Measurements from ENCODE around the gene PPP1R13B.
"Not testable (repeated sequence)": the region's sequence is repeated elsewhere in the genome, so short reads cannot be mapped to it uniquely, and the experiment has no call there.

PPP1R13B gene

GRCh38 chr14:103847451-103848174 lies at the start of gene PPP1R13B:
Gene PPP1R13B (minus strand): TSS chr14:103847575. CDS start chr14:103847307, 268 bp downstream.
- DNase-seq, result no peak

- no peak for DNase-seq
These were observed 49.2 kb upstream of the PPP1R13B start for GRCh38 chr14:103896578-103896977.

DNA sequence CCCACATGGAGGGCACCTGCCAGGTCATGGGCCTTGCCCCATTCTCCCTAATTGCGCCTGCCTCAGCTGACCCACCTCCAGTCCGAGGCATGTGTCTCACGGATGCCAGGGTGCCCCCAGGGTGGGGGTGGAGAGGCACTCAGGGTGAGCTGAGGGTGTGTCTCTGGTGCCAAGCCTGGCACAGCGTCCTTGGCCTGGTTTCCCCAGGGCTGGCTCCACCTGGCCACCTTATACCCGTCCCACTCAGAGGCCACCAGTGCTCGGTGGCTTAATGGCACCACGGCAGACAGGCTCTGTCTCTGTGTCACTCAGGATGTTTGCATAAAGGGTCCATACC lies 47.3 kb upstream of the PPP1R13B start:
- no peak for DNase-seq

GRCh38 chr14:103894034-103894722 lies 46.8 kb upstream of the PPP1R13B start:
- DNase-seq, result no peak

DNA sequence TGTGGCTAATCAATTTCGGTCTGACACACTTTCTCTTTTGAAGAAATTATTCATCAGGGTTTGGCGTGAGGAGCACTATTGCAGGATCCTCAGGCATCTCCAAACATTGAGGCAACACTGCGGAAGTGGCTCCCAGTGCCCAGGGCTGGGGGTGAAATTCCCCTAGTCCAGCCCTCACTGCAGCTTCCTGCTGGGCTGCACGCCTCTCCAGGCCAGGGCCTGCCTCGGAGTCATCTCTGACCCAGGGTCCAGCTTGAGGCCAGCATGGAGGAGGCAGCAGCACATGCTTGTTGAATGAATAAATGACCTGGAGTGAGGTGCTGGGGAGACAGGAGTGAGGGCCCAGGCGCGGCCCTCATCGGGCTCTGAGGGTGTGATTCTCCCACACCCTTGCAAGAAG lies 44.9 kb upstream of the PPP1R13B start:
- DNase-seq, result no peak

DNA sequence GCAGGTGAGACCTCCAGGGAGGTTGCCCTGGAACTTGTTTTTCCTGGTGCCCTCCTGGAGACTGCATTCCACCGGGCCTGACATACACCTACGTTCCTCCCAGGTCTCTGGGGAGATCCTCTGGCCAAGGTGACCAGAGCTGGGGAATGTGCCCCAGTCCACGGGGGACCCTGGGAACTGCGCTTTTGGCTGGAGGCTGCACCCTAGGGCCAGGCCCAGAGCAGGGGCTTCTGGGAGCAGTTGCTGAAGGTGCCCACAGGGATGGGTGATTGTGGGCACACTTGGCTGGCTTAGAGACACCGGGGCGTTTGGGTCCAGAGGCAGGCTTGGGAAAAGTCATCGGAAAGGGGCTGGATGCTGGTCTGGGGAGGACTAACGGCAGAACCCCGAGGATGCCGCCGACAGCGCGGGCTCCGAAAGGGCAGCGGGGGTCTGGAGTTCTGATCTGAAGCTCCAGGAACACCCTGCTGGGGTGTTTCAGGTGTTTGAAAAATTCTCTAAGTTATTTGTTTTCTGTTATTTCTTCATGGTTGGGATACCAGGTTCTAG lies 44.4 kb upstream of the PPP1R13B start:
- no peak for DNase-seq

GRCh38 chr14:103890821-103891666 lies 43.7 kb upstream of the PPP1R13B start:
- DNase-seq, result no peak

DNA sequence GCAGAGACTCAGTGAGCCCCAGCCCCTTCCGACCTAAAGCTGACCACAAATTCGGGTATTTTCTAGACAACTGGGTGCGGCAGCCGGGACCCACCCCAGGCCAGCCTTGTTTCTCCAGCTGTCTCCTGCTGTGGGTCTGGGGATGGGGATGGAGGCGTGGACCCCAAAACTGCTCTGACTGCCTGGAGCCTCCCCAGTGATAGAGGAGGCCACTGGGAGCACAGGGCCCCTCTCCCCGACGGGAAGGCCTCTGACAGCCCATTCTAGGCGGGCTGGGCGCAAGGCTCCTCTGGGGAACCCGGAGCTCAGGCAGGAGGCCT lies 42.6 kb upstream of the PPP1R13B start:
- DNase-seq, result no peak

DNA sequence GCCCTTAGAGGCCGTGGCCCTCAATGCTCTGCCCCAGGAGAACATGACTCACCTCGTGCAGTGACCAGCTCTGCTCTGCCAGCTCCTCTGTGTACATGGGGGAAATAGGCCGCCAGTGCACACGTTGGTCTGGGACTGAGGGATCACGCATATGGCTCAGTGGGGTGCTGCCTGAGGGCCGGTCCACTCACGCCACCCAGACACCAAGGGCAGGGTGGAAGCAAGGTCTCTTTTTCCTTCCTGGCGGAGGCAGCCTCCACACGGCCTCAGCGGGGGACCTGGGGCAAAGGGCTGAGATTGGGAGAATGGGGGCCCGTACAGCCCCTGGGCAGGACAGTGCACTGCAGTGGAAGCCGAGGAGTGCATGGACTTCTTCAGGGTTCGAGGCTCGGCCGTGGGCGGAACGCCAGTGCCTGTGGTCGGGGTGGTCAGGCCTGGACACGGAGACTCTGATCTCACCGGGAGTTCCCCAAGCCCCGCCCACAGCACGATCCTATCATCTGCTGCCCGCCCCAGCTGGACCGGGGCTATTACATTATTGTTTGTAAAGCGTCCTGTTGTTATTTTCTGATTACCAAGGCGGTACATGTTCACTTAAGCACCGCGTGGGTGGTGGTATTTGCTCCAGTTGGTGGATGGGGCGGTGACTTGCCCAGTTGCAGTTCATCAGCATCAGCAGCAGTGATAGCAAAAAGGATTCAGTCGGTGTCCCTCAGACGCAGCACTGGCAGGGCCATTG lies 42.1 kb upstream of the PPP1R13B start:
- DNase-seq, result no peak

DNA sequence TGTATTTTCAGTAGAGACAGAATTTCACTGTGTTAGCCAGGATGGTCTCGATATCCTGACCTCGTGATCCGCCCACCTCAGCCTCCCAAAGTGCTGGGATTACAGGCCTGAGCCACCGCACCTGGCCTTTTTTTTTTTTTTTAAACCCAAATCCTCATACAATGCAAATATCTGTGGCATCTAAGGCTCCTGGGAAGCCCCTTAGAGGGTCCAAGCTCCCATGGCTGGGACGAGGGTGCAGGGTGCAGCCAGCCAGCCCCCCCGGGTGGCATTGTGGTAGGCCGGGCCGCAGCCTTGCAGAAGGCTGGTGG lies 41.6 kb upstream of the PPP1R13B start:
- DNase-seq, result not testable (repeated sequence)

DNA sequence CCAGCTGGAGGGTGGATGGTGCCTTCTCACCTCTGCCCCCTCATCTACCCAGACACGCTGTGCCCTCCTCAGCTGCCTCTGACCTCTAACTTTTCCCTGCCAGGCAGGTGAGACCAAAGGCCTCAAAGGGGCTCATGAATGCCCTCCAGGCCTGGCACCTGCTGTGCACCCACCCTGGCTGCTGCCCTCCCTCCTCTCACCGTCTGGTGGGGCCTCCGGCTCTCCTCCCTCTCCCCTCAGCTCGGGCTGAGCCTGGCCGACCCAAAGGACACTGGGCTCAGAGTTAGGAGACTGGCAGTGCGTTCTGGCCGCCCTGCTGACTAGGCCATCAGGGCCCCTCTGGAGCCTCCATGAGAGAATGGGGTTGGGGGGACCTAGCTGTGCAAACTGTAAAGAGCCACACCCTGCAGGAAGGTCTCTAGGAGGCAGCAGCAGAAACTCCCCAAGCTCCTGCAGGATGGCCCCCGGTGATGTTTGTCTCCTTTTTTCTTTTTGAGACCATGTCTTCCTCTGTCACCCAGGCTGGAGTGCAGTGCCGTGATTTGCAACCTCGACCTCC lies 40.3 kb upstream of the PPP1R13B start:
- no peak for DNase-seq

GRCh38 chr14:103887170-103887501 lies 39.8 kb upstream of the PPP1R13B start:
- DNase-seq, result no peak

DNA sequence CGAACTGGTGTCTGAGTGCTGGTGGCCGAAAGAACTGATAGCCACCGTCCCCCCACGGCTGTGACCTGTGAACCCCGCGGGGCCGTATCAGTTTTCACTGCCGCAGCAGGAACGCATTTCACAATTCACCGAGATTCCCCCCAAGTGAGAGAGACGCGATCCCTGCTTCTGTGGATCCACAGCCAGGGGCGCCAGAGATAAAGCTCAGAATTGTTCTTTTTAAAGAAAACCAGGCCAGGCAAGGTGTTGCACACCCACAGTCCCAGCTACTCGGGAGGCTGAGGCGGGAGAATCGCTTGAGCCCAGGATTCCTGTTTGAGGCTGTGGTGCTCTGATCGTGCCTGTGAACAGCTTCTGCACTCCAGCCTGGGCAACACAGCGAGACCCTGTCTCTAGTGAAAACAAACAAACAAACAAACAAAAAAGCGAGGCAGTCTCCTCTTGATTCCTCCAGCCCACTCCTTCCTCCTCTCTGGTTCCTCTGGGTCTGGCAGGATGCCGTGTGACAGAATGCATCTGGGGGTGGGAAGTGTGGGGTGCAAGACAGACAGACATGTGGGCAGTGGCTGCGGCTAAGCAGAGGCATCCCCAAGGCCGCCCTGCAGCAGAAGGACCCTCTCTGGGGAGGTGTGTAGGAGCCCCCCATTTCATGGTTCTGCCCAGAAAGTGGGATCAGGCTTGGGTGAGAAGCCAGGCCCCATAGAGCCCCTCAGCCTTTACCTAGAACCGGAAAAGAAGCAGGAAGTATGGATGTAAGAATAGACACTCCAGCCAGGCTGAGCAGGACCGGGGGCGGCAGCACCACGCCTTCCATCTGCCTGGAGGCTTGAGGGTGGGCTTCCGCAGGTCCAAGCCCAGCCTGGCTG lies 39.2 kb upstream of the PPP1R13B start:
- no peak for DNase-seq

DNA sequence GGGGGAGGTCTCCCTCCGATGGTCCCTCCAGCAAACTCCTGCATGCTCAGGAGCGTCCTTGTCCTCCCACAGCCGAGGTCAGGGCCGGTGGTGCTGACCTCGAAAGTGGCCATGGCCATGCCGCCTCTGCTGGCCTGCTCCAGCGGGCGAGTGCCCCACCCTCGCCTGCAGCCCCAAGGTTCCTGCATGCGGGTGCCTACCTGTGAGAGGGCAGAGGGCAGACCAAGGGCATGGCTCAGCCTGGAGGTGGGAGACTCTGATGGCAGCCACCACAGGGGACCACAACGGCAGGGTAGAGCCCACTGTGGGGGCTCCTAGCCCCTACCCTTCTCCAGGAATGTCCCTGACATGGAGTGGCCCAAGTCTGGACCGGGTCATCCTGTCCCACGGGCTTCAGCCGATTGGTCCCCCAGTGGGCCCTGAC lies 38.1 kb upstream of the PPP1R13B start:
- DNase-seq, result no peak

- DNase-seq, result no peak
These were observed 37.5 kb upstream of the PPP1R13B start for GRCh38 chr14:103884854-103885253.

DNA sequence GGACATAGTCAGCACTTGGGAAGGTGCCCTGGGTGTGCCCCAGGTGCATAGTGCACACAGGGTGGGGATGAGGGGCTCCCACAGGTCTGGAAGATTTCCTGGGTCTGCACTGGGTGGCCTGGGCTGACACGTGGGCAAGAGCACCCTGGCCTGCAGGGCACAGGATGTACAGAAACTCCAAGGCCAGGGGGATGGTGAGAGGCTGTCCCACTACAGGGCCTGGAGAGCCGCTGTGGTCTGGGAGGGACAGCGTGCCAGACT lies 35.8 kb upstream of the PPP1R13B start:
- no peak for DNase-seq

DNA sequence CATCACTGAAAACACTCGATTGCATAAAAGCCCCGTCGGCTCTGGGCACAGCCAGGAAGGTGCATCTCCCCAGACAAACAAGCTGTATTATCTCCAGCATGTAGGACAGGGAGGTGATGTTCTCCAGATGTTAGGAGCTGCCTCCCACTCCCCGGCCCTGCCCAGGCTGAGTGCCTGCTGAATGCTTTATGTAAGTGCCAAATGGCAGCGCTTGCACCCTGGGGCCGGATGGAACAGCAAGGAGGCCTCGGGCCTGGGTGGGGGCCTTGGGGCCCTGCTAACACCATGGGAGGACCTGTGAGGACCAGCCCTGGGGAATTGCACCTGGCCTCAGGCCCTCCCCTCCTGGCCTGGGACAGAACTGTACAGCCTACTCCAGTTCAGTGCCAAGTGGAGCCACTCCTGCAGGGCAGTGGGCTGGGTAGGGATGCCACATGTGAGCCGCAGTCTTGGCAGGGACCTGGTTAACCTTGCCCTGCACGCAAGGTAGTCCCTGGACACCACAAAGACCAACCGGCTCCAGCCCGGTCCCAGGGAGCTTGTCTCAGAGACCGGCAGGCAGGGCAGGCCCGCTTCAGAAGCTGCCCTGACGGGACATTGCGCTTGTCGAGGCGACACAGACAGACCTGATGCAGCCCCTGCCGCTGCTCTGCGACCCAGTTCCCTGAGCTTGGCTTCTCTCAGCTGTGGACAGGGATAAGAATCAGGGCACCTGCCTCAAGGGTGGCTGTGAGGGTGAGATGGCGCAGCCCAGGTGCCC lies 35.3 kb upstream of the PPP1R13B start:
- no peak for DNase-seq

DNA sequence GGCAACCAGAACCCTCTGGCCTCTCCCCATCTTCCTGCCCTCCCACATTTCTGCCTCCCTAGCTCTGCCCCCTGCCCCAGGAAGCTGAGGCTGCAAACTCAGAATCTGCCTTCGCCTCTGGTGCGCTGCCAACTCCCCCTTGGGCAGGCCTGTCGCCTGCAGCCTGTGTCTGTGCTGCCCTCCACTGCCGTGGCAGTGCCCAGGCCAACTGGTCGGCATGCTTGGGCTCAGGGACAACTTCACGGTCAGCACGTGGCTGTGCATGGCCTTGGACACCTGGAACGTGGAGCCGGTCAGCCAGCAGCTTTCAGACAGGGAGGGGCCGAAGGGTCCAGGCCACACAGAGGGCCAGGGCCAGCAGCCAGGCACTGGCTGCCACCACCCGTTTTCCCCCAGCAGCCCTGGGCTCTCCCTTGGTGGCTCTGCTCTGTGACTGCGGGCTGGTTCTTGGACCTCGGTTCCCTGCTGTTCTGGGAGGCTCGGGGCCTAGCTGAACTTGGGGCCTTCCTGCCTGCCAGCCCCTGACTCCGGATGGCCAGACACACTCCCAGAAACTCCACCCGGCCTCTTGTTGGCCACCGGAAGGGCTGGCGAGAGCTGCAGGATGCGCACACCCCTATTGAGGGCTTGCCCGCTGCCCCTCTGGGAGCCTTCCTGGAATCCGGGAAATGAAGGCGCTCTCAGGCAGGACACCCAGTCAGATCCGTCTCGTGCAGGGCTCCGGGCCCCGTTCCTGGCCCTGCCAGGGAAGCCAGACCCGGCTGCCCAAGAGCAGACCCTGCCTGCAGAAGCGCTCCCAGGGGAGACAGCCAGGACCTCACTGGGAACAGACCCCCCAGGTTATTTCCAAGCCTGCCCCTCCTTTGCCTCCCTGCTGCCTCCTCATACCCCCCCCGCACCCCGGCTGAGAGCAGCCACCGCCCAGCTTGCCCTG lies 34.2 kb upstream of the PPP1R13B start:
- DNase-seq, result no peak

GRCh38 chr14:103880348-103881267 lies 33.2 kb upstream of the PPP1R13B start:
- no peak for DNase-seq
